VCaP (cell line): ENCODE data around the gene RABGAP1.

Experiments used
- H3K27ac ChIP-seq: fragments of 450-650 bp; 2 replicates; pipeline ENCODE4 v1.5.1; 2017
- CTCF ChIP-seq: fragments of 450-650 bp; conservative IDR thresholded peaks from 2 replicates; pipeline ENCODE4 v1.5.1; 2017; ENCODE audit warnings: mild to moderate bottlenecking, moderate library complexity

The RABGAP1 gene

GRCh38 chr9:123072407-123072995 is 131.7 kb downstream of the RABGAP1 start:
- no peak for TF ChIP-seq CTCF
- no peak overlapping the region for H3K27ac ChIP-seq

DNA sequence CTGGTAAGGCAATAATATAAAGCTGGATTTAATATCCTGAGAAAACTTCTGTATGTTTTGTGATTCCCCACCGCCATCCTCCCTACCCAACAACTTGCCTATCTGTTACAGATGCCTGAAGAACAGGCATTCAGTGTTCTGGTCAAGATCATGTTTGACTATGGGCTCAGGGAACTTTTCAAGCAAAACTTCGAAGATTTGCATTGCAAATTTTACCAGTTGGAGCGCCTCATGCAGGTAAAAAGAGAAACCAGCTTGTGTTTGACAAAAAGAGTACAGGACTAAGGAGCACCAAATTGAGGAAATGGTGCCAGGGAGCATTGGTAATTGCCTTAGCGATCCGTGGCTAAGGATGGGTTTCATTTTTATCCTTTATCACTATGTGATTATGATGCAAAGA is 132.6 kb downstream of the RABGAP1 start:
- H3K27ac ChIP-seq = no peak overlapping the region
- no peak for TF ChIP-seq CTCF

DNA sequence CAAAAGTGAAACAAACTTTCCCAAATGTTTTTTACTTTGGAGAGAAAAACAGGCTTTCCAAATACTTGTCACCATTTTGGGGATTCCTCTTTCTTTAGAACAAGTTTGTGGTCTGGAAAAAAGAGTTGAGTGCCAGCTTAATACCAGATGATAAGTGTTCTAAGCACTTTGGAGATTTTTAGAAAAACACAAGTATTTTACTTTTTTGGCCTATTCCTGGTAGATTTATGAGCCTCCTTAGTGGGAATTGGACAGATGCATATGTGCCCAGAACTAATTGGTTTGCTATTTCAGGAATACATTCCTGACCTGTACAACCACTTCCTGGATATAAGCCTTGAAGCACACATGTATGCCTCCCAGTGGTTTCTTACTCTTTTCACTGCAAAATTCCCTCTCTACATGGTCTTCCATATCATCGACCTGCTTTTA is 133.2 kb downstream of the RABGAP1 start:
- no peak overlapping the region for H3K27ac ChIP-seq
- TF ChIP-seq CTCF = no peak

DNA sequence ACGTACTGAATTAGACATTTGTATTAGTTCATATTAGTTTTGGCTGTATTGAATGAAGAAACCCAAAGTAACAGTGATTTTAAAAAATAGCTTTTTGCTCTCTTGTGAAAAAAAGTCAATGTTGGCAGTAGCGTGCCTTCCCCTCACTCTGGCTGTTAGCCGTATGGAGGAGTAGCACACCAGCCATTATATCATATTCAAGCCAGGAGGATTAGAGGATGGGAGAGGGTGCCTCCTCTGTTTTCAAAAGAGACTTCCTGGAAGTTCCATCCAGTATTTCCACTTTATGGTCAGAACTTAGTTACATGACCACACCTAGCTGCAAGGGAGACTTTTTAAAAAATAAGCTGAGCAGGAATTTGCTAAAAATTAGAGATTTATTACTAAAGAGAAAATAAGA is 133.8 kb downstream of the RABGAP1 start:
- no peak for TF ChIP-seq CTCF
- no peak overlapping the region for H3K27ac ChIP-seq

- no peak overlapping the region for H3K27ac ChIP-seq
- no peak for TF ChIP-seq CTCF
Measured at GRCh38 chr9:123080444-123080843, 139.6 kb downstream of the RABGAP1 start.

- TF ChIP-seq CTCF = peak; percentile 89
- no peak overlapping the region for H3K27ac ChIP-seq
Measured at GRCh38 chr9:123081824-123082223, 141.0 kb downstream of the RABGAP1 start.

DNA sequence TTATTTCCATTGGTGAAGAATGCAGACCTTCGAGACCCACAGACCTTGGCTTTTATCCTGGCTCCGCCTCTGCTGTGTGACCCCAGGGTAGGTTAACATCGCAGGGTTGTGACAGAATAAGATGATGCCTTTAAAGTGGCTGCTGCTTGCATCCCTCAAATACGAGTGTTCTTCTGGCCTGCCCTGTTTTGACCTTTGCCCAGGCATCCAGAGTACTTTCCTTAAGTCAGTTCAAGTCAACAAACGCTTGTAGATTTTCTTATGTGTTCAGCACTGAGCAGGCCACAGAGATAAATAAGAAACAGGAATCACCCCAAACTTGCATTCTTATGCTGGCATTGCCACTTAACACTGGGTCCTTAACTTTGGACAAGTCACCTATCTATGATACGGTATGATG is 142.9 kb downstream of the RABGAP1 start:
- no peak for TF ChIP-seq CTCF
- no peak overlapping the region for H3K27ac ChIP-seq
